ENCODE results near the gene COL27A1.
A peak's percentile ranks its signal among the peaks of the same experiment; 100 is the strongest.
"Not testable (repeated sequence)": the region's sequence is repeated elsewhere in the genome, so short reads cannot be mapped to it uniquely, and the experiment has no call there.

COL27A1 gene

DNA sequence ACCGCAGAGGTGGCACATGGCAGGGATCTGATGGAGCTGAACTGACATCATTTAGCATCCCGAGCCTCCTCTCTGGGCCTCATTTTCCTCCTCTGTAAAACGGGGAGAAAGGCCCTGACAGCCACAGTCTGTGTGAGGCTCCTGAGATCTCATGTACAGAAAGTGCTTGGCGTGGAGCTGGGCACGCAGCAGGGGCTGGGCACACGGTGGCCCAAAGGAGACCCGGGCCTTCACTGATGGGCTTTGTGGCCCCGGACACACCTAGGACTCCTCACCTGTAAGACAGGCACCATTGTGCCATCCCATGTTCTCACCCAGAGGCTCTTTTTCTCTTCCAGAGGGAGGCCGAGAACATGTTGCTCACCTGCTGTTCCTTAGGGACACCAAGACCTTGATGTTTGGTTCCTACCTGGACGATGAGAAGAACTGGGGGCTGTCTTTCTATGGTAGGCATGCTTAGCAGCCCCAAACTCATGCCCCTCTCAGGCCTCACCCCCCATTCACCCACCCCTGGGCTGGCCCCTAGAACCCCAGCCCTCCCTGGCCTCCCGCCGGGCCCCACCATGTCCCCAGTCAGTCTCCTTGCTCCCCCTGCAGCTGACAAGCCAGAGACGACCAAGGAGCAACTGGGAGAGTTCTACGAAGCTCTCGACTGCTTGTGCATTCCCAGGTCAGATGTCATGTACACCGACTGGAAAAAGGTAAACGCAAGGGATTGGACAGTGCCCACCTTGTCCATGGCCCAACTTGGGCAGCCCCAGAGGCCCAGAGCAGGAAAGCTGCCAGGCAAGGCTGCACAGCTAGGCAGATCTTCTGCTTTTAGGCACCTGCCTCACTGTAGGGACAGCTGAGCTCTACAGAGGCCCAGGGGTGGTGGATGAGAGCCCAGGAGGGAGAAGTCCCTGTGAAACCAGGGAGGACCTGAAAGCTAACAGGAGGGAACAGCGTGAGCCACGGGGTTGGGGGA is 176.2 kb downstream of the COL27A1 start:
- not testable (repeated sequence) for DNase-seq (ENCODE audit: low read depth in 3 of 3, low spot score in 1 of 3)

DNA sequence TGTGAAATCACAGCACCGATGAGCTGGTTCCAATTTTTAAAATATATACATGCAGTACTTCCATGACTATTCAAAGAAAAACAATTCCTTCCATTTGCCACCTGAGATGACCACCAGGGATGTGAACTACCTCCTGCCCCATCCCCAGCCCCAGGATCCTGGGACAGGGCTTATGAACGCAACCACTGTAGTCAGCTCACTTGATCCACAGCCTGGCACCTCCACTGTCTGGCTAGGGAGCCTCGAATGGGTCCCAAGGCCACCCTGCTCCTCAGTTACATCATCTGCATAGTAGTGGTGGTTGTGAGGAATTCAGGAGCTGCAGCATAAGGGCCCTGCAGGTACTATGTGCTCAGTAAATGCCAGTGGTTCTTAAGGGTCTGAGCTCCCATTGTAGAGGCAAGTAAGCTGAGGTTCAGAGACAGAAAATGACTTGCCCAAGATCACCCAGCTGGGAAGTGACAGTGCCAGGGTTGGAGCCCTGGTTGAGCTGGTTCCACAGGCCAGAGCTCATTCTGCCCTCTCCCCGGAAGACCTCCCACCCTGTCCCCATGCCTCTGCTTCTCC is 177.2 kb downstream of the COL27A1 start:
- not testable (repeated sequence) for DNase-seq (ENCODE audit: low read depth in 3 of 3, low spot score in 1 of 3)

DNA sequence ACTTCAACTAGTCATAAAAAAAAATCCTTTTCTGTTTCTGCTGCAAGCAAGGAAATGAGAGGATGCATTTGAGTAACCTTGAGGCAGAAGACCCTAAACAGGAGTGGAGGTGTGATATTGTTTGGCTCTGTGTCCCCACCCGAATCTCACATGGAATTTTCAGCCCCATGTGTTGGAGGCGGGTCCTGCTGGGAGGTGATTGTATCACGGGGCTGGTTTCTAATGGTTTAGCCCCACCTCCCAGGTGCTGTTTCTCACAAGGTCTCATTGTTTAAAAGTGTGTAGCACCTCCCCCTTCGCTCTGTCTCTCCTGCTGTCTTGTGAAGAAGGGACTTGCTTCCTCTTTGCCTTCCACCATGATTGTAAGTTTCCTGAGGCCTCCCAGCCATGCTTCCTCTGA is 178.4 kb downstream of the COL27A1 start:
- not testable (repeated sequence) for DNase-seq (ENCODE audit: low read depth in 3 of 3, low spot score in 1 of 3)

DNA sequence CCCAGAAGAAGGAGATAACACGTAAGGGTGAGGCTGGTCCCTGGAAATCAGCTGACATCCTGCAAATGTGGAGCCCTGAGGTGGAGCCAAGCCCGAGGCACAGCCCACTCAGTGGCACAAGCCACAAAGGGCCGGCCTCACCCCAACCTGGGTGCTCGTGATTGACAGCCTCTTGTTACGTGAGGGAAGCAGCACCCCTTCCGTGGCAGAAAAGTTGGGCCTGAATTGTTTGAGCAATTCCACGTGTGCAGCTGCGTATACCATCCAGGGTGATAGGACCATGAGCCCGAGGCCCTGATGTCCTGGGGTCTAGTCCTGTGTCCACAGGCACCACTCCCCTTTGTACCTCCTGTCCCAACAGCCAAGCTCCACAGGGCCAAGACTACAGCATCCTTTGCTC is 179.2 kb downstream of the COL27A1 start:
- no peak for DNase-seq (ENCODE audit: low read depth in 3 of 3, low spot score in 1 of 3)

DNA sequence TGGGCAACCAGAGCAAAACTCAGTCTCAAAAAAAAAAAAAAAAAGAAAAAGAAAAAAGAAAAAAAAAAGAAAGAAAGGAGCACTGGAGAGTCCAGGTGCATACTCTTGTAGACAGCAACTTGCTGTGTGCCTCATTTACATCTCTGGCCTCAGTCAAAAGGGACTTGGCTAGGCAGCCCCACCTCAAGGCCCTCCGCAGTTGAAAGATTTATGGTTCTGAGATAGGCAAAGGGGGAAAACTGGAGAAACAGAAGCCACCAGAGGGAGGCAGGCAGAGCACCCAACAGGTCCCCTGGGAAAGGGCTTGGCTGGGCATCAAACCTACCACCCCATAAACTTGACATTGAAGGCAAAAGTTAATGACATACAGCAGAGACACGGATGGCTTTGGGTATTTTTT is 180.4 kb downstream of the COL27A1 start:
- DNase-seq (ENCODE audit: low read depth in 3 of 3, low spot score in 1 of 3): no peak

DNA sequence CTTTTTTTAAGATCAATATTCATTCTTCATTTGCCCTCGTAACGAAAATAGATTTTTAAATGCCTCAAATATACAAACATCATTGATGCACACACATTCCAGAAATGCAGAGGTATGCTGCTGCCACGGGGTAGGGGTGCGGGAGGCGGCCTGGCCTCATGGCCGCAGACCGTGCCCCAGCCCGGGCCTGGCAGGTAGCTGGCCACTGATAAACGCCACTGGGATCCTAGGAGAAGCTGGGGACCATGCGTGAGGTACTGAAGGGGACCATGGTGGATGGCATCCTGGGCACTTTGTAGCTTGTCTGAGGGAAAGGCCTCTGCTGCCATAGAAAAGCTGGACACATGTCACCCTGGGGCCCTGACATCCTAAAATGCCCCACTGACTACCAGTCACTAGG is 180.8 kb downstream of the COL27A1 start:
- DNase-seq (ENCODE audit: low read depth in 3 of 3, low spot score in 1 of 3): no peak

DNA sequence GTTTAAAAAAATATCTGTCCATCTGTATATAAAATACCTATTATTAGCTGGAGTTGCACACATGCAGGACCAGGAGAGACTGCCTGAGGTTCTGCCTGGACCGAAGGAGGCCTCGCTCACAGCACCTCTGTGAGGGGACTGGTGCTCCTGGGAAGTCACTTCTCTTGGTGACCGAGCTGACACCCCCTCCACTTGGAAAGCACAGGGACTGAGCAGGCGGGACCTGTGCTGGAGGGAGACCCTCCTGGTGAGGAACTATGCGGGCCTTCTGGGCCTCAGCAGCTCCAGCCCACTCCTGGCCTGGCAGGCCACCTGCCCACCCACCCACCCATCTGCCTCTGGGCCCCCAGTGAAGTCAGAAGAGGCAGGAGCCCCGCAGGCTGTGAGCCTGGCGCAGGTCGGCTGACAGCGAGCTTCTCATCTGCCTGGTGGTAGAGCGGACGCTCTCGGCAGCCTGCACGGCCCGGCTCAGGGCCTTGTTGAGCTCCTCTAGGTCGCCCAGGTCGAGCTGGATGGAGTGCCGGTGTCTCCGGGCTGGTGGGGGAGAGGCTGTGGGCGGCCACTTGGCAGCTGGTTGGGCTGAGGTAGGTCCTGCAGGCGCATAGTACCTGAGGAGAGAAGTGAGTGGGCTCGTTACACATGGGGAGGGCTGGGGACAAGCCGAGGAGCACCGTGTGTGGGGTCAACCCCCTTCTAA is 181.5 kb downstream of the COL27A1 start:
- DNase-seq (ENCODE audit: low read depth in 3 of 3, low spot score in 1 of 3): no peak

DNA sequence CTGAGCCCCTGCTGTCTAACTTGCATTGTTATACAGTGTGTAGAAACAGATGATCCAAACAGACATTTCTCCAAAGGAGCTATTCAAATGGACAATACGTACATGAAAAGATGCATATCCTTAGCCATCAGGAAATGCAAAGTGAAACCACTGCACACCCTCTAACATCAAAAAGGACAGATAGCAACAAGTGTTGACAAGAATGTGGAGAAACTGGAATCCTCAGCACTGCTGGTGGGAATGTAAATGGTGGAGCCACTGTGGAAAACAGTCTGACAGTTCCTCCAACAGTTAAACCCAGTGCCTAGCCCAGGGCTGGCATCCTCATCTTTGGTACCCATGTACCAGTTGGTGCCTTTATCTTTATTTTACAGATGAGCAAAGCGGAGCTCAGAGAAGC is 182.8 kb downstream of the COL27A1 start:
- DNase-seq (ENCODE audit: low read depth in 3 of 3, low spot score in 1 of 3): no peak

DNA sequence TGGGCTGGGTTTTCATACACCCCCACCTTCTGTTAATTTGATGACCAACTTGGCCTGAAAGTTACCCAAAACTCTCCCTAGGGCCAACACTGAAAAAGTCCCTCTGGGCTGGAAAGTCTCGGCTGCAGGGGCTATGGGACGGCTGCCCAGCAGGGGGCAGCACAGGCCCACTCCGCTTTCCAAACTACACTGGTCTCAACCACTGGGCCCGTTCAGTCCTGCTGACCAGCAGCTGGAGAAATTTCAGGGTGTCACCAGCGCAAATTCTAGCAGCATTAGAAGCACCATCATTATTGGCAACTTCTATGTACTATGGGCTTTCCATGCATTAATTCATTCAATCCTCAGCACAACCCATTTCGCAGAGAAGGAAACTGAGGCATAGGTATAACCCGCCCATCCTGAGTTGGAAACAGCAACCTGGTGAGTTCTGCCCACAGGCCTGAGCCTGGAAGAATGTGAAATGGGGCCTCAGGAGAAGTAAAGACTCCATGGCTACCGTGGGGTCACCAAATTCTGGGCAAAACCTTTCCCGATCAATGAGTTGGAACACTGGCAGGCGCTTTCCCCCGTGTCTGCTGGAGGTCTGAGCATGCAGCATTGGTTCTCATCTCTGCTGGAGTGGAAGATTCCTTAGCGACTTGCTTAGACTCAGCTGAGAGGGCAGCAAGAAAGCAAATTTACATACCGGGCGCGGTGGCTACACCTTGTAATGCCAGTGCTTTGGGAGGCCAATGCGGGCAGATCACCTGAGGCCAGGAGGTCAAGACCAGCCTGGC is 184.0 kb downstream of the COL27A1 start:
- peak in 2 of 3 donors; percentile 20 to 50 for DNase-seq (ENCODE audit: low read depth in 3 of 3, low spot score in 1 of 3)

DNA sequence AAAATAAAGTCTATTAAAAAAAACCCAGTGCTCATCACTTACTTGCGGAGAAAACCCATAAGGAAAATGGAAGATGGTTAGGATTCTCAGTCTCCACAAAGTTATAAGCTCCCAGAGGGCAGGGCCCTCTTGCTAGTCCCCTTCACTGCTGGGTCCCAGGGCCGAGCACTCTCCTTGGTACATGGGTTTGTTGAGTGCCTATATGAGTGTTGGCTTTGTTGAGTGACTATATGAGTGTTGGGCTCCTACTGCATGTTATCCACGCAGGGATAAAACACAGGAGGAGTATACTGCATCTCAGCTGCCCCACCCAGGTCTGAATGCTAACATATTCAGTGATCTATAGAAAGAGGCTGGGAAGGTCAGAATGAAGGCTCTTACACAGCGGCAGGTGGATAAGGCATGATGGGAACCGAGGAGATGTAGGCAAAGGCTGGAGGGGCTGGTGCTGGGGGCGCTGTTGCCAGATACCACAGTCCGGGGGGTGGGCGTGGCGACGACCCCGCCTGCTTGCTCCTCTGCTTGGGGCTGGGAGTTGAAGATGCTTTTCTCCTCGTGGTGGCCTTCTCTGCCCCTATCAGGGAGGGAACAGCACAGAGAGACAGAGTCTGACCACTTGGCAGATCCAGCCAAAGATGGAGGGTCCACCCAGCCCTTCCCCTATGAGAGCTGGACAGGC is 186.0 kb downstream of the COL27A1 start:
- no peak for DNase-seq (ENCODE audit: low read depth in 3 of 3, low spot score in 1 of 3)

DNA sequence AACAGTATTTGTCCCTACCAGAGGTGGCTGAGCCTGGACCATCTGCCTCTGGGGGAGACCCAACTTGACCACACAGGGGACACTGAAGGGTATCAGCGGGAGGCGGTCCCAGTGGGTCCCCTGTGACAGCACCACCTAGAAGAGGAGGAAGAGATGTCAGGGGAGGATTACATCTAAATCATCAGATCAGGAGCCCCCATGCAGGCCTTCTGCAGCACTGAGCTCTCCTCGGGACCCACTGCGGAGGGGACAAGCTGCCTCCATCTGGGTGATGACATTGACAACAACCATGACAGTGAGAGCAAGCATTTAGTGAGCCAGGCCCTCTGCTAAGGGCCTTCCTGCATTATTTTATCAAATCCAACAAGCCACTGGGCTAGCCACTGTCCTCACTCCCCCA is 186.7 kb downstream of the COL27A1 start:
- DNase-seq (ENCODE audit: low read depth in 3 of 3, low spot score in 1 of 3): no peak

DNA sequence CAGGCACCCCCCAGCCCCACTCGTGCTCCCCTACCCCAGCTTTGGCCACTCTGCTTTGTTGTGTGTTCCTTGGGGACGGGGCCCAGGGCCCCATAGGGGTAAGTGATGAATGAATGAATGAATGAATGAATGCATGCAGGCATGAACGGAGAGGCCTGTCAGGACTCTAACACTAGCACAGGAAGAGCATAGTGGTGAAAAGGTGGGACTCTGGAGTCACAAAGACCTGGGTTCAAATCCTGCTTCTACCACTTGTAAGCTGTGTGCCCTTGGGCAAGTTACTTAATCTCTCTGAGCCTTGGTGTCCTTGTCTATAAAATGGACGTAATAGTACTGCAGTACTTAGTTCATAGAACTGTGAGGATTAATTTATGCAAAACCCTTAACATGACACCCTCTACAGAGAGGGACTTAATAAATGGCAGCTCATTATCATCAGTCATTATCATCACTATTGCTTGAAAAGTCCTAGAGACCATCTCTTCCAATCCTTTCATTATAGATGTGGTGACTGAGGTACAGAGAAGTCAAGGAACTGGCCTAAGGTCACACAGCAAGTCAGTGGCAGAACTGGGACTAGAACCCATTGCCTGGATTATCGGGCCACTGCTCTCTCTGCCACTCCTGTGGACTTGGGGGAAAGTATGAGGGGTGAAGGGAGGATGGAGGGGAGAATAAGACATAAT is 187.6 kb downstream of the COL27A1 start:
- DNase-seq (ENCODE audit: low read depth in 3 of 3, low spot score in 1 of 3): no peak

DNA sequence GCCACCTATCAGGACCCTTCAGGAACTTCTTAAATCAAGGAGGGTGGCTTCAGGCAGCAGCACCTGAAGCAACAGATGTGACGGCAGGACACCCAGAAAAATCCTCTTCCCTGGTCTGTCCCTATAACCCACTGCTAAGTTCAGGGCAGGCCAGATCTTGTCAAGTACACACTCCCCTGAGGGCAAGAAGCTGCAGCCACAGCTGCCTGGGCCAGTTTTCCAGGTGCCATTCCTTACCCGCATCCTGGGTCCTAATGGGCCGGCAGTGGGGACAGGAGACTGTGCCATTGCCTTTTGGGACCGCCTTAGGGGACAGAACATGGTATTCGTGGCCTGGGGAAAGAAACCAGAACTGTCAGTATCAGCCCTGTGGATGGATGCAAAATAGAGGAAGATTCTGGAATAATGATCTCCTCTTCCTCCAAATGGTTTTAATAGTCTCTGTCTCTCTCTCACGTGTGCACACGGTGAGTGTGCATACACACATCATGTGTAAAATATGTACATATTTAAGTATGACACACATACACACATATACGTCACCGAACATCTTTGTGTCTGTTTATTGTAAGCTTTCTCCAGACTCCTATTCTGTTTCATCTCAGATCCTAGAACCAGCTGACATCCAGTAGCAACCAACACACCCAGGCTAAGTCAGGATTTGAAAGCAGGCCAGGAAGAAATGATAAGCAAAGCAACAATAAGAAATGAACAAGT is 188.3 kb downstream of the COL27A1 start:
- no peak for DNase-seq (ENCODE audit: low read depth in 3 of 3, low spot score in 1 of 3)

DNA sequence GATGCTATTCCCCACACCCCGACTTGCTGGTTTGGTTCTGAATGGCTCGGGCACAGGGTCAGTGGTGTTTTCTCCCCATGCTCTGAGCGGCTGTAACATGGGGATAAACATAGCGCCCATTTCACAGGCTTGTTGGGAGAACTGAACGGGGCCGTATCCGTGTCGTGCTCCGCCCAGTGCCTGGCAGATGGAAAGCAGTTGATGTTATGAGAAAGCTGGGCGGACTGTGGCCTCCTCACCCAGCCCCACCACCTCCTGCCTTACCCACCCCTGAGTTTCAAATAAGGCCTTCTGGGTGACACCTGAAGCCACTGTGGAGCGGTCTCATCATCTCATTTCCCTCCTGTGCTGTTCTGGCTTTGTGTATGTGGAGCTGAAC is 188.8 kb downstream of the COL27A1 start:
- no peak for DNase-seq (ENCODE audit: low read depth in 3 of 3, low spot score in 1 of 3)

DNA sequence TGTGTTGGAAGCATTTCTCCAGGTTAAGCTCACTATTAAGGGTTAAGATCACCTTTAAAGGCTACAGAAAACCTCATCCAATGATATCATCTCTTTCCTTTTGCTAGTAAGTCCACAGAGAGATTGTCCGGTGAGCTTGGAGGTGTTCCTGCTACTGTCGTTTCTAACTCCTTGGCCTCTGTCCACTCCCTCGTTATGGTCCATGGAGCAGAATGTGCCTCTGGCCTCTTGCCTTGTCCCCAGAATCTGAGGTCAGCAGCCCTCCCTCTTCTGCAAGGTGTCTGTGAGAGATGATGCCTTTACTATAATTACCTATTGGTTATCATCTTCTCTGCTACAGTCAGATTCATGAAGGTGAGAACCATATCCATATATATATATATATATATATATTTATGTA is 189.4 kb downstream of the COL27A1 start:
- DNase-seq (ENCODE audit: low read depth in 3 of 3, low spot score in 1 of 3): no peak

DNA sequence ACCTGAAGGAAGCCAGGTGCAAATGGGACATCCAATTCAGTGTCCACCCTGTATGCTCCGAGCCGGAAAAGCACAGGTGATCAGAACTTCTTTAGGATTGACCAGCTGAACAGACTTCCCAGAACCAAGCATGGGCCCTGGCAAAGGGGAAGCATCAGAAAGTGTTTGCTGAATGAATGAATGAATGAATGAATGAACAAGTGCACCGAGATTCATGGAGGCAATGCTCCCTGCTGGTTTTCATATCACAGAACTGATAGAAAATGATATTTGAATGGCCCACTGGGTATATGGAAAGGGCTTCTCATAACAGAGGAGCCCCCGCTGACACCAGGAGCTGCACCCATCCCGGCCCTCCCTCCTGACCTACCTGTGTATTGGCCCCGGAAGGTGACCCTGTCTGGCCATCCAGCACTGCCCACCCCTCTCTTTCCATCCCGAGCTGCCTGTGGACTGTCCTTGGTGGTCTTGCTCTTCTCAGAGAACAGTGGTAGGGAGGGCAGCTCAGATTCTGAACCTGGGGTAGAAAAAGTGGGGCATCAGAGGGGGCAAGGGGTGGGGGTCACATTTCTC is 190.2 kb downstream of the COL27A1 start:
- DNase-seq (ENCODE audit: low read depth in 3 of 3, low spot score in 1 of 3): no peak

DNA sequence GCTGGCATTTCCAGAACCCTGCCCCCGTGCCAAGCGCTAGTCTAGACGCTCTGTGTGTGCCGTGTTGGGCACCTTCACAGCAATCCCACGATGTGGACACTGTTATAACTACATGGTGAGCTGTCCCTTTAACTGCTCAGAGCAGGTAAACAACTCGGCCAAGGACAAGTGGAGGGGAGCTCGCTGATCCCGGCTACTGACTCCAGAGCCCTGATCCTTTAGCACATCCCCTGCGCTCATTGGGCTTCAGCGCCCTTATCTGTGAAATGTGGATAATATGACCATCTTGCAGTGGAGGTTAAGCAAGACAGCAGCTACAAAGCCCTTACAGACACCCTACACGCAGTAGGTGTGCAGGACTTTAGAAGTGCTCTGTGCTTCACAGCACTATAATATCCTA is 190.8 kb downstream of the COL27A1 start:
- DNase-seq (ENCODE audit: low read depth in 3 of 3, low spot score in 1 of 3): no peak

DNA sequence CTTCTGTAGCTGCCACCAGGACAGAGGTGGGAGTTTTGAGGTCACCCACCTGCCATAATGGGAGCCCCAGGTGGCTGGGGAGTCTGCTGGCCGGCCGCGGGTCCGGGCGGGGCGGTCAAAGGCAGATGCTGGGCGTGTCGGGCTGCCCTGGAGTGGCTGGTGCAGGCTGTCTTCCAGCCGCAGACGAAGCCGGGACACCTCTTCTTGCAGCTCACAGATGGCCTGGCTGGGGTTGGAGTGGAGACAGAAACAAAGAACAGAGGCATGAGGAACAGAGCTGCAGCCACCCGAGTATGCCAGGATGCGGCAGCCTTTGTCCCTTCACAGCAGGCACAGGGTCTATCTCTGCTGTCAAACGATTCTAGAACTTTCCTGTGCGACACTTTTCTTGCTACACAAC is 192.3 kb downstream of the COL27A1 start:
- no peak for DNase-seq (ENCODE audit: low read depth in 3 of 3, low spot score in 1 of 3)

DNA sequence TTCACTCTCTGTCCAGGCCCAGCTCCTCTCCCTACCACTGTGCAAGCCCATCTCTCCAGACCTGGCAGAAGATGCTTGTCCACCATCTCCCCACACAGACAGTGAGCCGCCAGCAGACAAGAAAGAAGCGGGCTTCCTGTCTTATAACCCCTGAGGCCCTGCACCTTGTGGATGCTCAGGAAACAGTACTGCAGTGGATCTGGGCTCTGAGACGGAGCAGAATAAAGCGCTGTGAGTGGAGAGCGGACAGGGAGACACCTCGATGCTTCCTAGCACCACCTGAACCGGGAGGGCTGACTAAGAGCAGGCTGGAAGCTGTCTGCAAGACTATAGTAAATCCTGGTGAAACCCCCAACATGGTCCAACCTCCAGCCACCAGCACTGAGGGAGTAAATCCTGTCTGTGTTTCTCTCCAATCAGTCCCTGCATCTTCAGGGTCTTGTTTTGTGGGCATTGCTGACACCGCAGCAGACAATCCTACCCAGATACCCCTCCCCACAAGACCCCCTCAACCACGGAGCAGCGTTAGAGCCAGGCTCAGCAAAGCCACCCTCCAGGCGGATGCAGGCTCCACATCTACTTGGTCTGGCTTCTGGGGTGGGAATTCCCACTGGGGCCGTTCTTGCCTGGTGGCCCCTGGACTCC is 193.0 kb downstream of the COL27A1 start:
- no peak for DNase-seq (ENCODE audit: low read depth in 3 of 3, low spot score in 1 of 3)
